Activated T-helper 2 cell treated with anti-CD3 and anti-CD28 coated beads, Interferon-gamma antibody, Interleukin-2, Interleukin-4, amounts not matched to agents 10 μg/mL and 5 μg/mL and 100 μg/mL, durations not matched to agents 14 hours and 24 hours and 36 hours (primary cell): ENCODE data around the gene GPR143. TPM values are rescaled to one million over a fixed set of nuclear protein-coding genes. Genes with fewer than 3 reads are reported as not detected.

ENCODE experiments used
- total RNA-seq: library from RNA; stranded (reverse); gene quantifications from 2 replicates; pipeline ENCODE4 v1.2.3, GENCODE V29; 2022

The GPR143 gene
- total RNA-seq, 1 donor from 2014 or later = not detected

Other genes with a start within 250 kb of the GPR143 start
- not detected in 2 replicates for gene SHROOM2, start 20.6 kb upstream of the GPR143 start, total RNA-seq
- not detected in 2 replicates for gene CLDN34, start 201.5 kb upstream of the GPR143 start, total RNA-seq